Measurements from ENCODE around the gene PPIL4.

The PPIL4 gene

DNA sequence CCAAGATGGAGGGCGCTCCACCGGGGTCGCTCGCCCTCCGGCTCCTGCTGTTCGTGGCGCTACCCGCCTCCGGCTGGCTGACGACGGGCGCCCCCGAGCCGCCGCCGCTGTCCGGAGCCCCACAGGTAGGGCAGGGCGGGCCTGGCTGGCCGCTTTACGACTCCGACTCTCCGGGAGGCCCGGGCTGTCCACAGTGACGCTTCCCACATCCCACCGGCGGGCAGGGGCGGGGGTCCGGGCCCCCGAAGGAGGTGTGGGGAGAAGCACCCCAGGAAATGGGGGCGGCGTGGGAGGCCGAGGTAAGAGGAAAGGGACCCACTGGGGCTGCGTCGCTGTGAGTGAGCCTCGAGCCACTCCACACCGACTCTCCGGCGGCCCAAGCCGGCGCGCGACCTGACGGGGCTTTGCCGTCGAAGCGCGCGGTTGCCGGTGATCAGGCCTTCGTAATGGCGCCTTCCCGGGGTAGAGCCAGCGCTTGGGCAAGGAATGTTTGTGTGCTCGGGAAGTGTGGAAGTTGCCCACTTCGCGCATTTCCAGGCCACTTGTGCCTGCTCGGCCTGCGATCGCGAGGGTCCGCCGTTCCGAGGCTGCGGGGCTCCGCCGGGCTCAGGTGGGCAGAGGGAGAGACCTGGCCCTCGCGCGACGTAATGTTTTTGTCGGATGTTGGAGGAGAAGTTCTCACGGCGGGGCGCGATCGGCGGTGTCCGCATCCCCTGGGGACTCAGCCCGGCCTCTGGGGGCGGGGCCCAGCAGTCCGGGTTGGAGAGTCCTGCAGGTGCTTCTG is 20.8 kb upstream of the PPIL4 start:
- peak overlapping the region; percentile 74 for H2BK5ac ChIP-seq (ENCODE audit: low read depth, low read length, poor library complexity, severe bottlenecking)
- H3K14ac ChIP-seq (ENCODE audit: low read length in 2 of 2), result peak overlapping the region; percentile 38 to 86
- H3K4me2 ChIP-seq (ENCODE audit: low read length, poor library complexity, severe bottlenecking), result peak overlapping the region; percentile 75
- peak overlapping the region; percentile 45 for H4K91ac ChIP-seq (ENCODE audit: low read length)
- DNase-seq, result peak; percentile 60
- H3K23ac ChIP-seq (ENCODE audit: low read length in 2 of 2), result peak overlapping the region in 1 of 2 experiments; percentile 95
- peak overlapping the region; percentile 92 to 97 for H3K4me3 ChIP-seq (ENCODE audit: insufficient read depth in 1 of 2, low read depth in 1 of 2, low read length in 2 of 2)
- H2BK12ac ChIP-seq (ENCODE audit: low read length in 2 of 2), result no peak overlapping the region
- H3K4ac ChIP-seq (ENCODE audit: low read depth in 1 of 2, low read length in 2 of 2), result peak overlapping the region; percentile 59 to 70
- peak overlapping the region; percentile 92 for H2BK120ac ChIP-seq (ENCODE audit: low read depth, low read length)
- peaks cover 1% of the 10 kb centered on the region for H3K4me1 ChIP-seq (ENCODE audit: control insufficient read depth, insufficient read depth, low read depth, low read length)
- no peak overlapping the region for H2AK5ac ChIP-seq (ENCODE audit: low read length, severe bottlenecking)
- H3K79me1 ChIP-seq (replicated peaks; ENCODE audit: low read length, poor library complexity, severe bottlenecking), result peaks cover 14% of the 10 kb centered on the region
- no peaks in the 10 kb centered on the region for H3K9me3 ChIP-seq (ENCODE audit: control insufficient read depth, low read length)
- H3K27me3 ChIP-seq (ENCODE audit: control insufficient read depth in 1 of 2, insufficient read depth in 1 of 2, low read length in 2 of 2), result no peaks in the 10 kb centered on the region
- under 1% methylated on average over 67 of the region's 81 CpGs for WGBS
- H3K18ac ChIP-seq (ENCODE audit: low read depth in 1 of 2, low read length in 2 of 2), result peak overlapping the region; percentile 89 to 98
- peak overlapping the region; percentile 78 for H4K8ac ChIP-seq (ENCODE audit: low read length)
- H2AFZ ChIP-seq (ENCODE audit: low read depth, low read length), result peak overlapping the region; percentile 97
- H3K36me3 ChIP-seq (ENCODE audit: control insufficient read depth in 1 of 2, insufficient read depth in 2 of 2, low read depth in 1 of 2, low read length in 2 of 2), result no peaks in the 10 kb centered on the region
- peak overlapping the region; percentile 70 for H3K27ac ChIP-seq (ENCODE audit: low read length, poor library complexity, severe bottlenecking)
- H2BK15ac ChIP-seq (ENCODE audit: low read depth, poor library complexity, severe bottlenecking), result peak overlapping the region; percentile 70
- H3K9ac ChIP-seq (ENCODE audit: low read length), result peak overlapping the region; percentile 93

DNA sequence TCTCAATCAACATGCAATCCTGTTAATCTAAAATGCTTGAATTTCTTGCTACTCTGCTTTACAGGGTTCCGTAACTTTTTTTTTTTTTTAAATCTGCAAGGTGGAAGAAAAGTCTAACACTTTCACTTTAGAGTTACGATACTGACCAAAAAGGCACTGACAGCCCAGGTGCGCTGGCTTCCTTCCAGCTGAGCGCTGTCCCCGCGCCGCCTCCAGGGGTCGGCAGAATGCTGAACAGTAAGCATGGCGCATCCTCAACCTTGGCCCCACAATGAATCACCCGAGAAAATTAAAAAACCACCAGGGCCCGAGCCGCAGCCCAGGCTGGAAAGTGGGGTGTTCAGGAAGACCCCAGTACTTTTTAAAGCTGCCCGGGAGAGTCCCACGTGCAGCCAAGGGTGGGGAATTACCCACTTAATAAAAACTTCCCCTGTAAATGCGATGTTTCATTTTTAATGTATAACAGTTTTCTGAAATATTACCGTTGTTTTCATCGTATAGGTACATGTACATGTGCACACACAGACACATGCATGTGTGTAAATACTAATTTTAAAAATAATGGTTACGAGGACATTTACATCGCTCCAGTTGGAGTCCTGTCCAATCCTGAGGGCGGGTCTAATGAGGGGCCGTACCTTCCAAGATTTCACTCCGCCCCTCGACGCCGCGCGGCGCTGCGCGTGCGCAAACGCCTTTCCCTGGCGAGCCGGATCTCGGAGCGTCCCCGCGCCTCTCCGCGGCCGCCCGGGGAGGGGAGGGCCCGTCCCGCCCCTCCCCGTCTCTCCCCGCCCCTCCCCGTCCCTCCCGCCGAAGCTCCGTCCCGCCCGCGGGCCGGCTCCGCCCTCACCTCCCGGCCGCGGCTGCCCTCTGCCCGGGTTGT is 19.9 kb upstream of the PPIL4 start, which contains the start of gene GINM1:
Gene GINM1 (plus strand): TSS at position 849 of the 883 bp plus-strand sequence. CDS start 40 bp downstream, outside the sequence.
- 0% methylated on average over 20 of the region's 59 CpGs for WGBS
- no peak within 1 kb of the TSS for H2AK5ac ChIP-seq (ENCODE audit: low read length, severe bottlenecking)
- peak within 1 kb of the TSS; percentile 74 for H2BK5ac ChIP-seq (ENCODE audit: low read depth, low read length, poor library complexity, severe bottlenecking)

DNA sequence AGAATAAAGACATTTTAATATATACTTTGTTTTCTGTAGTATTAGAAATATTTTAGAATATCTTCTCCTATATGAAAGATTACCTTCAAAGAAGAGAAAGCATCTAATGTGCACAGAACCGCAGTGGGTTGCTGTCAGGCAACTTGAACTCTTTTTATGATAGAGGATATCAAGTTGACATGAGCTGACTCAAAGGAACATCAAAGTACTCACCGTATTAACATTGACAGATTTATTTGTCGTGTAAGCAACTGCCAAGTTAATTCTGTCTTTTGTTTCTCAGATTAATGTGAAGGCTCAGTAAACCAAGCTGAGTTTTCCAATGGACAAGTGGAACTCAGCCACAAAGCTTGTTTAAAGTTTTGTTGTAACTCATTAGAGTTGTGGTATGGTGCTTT is 18.1 kb upstream of the PPIL4 start:
- Histone ChIP-seq H3K23ac (ENCODE audit: low read length in 2 of 2) (no peak overlapping the region), H2BK5ac (ENCODE audit: low read depth, low read length, poor library complexity, severe bottlenecking) (no peak overlapping the region), H2BK12ac (ENCODE audit: low read length in 2 of 2) (no peak overlapping the region), H3K36me3 (ENCODE audit: control insufficient read depth in 1 of 2, insufficient read depth in 2 of 2, low read depth in 1 of 2, low read length in 2 of 2) (no peaks in the 10 kb centered on the region), H3K4ac (ENCODE audit: low read depth in 1 of 2, low read length in 2 of 2) (no peak overlapping the region), H2AK5ac (ENCODE audit: low read length, severe bottlenecking) (no peak overlapping the region), H3K79me1 (replicated peaks; ENCODE audit: low read length, poor library complexity, severe bottlenecking) (peaks cover 12% of the 10 kb centered on the region), H3K4me1 (ENCODE audit: control insufficient read depth, insufficient read depth, low read depth, low read length) (peaks cover 1% of the 10 kb centered on the region), H3K4me2 (ENCODE audit: low read length, poor library complexity, severe bottlenecking) (no peak overlapping the region), H2AFZ (ENCODE audit: low read depth, low read length) (no peak overlapping the region), H3K9ac (ENCODE audit: low read length) (no peak overlapping the region), H3K27me3 (ENCODE audit: control insufficient read depth in 1 of 2, insufficient read depth in 1 of 2, low read length in 2 of 2) (no peaks in the 10 kb centered on the region), H4K8ac (ENCODE audit: low read length) (no peak overlapping the region), H3K9me3 (ENCODE audit: control insufficient read depth, low read length) (no peaks in the 10 kb centered on the region), H3K14ac (ENCODE audit: low read length in 2 of 2) (no peak overlapping the region), H3K18ac (ENCODE audit: low read depth in 1 of 2, low read length in 2 of 2) (no peak overlapping the region), H2BK15ac (ENCODE audit: low read depth, poor library complexity, severe bottlenecking) (no peak overlapping the region), H4K91ac (ENCODE audit: low read length) (no peak overlapping the region), H3K27ac (ENCODE audit: low read length, poor library complexity, severe bottlenecking) (no peak overlapping the region), H3K4me3 (ENCODE audit: insufficient read depth in 1 of 2, low read depth in 1 of 2, low read length in 2 of 2) (no peak overlapping the region), H2BK120ac (ENCODE audit: low read depth, low read length) (no peak overlapping the region)
- DNase-seq, result no peak
- 91% methylated on average over 3 of the region's 3 CpGs for WGBS

More for the DNA sequence above, 19.9 kb upstream of the PPIL4 start, which contains the start of gene GINM1:
- peak within 1 kb of the TSS in 1 of 2 experiments; percentile 95 for H3K23ac ChIP-seq (ENCODE audit: low read length in 2 of 2)
- H2BK12ac ChIP-seq (ENCODE audit: low read length in 2 of 2), result no peak within 1 kb of the TSS
- peak; percentile 94 for DNase-seq
- H3K79me1 ChIP-seq (replicated peaks; ENCODE audit: low read length, poor library complexity, severe bottlenecking), result peaks cover 14% of the 10 kb centered on the region
- H4K91ac ChIP-seq (ENCODE audit: low read length), result peak within 1 kb of the TSS; percentile 45
- H3K4me2 ChIP-seq (ENCODE audit: low read length, poor library complexity, severe bottlenecking), result peak within 1 kb of the TSS; percentile 87
- no peaks in the 10 kb centered on the region for H3K27me3 ChIP-seq (ENCODE audit: control insufficient read depth in 1 of 2, insufficient read depth in 1 of 2, low read length in 2 of 2)
- H3K27ac ChIP-seq (ENCODE audit: low read length, poor library complexity, severe bottlenecking), result peak within 1 kb of the TSS; percentile 70
- H2AFZ ChIP-seq (ENCODE audit: low read depth, low read length), result peak within 1 kb of the TSS; percentile 97
- H3K4me3 ChIP-seq (ENCODE audit: insufficient read depth in 1 of 2, low read depth in 1 of 2, low read length in 2 of 2), result peak within 1 kb of the TSS; percentile 92 to 97
- peak within 1 kb of the TSS; percentile 89 to 98 for H3K18ac ChIP-seq (ENCODE audit: low read depth in 1 of 2, low read length in 2 of 2)
- peak within 1 kb of the TSS; percentile 93 for H3K9ac ChIP-seq (ENCODE audit: low read length)
- H3K4me1 ChIP-seq (ENCODE audit: control insufficient read depth, insufficient read depth, low read depth, low read length), result peaks cover 1% of the 10 kb centered on the region
- H2BK120ac ChIP-seq (ENCODE audit: low read depth, low read length), result peak within 1 kb of the TSS; percentile 92
- peak within 1 kb of the TSS; percentile 59 to 70 for H3K4ac ChIP-seq (ENCODE audit: low read depth in 1 of 2, low read length in 2 of 2)
- H3K36me3 ChIP-seq (ENCODE audit: control insufficient read depth in 1 of 2, insufficient read depth in 2 of 2, low read depth in 1 of 2, low read length in 2 of 2), result no peaks in the 10 kb centered on the region
- peak within 1 kb of the TSS; percentile 78 for H4K8ac ChIP-seq (ENCODE audit: low read length)
- peak within 1 kb of the TSS; percentile 38 to 86 for H3K14ac ChIP-seq (ENCODE audit: low read length in 2 of 2)
- H3K9me3 ChIP-seq (ENCODE audit: control insufficient read depth, low read length), result no peaks in the 10 kb centered on the region
- H2BK15ac ChIP-seq (ENCODE audit: low read depth, poor library complexity, severe bottlenecking), result peak within 1 kb of the TSS; percentile 70
